CD4-positive, alpha-beta T cell treated with Interleukin-15 for 4 hours (primary cell): ENCODE measurements around the gene CARMIL1.
A peak's percentile ranks its signal among the peaks of the same experiment; 100 is the strongest.
"Not testable (repeated sequence)": the region's sequence is repeated elsewhere in the genome, so short reads cannot be mapped to it uniquely, and the experiment has no call there.

Experiments
- DNase-seq: peaks from one replicate; pipeline ENCODE4 v3.0.0-alpha.2; 2020; ENCODE audit warnings: low spot score

The CARMIL1 gene

DNA sequence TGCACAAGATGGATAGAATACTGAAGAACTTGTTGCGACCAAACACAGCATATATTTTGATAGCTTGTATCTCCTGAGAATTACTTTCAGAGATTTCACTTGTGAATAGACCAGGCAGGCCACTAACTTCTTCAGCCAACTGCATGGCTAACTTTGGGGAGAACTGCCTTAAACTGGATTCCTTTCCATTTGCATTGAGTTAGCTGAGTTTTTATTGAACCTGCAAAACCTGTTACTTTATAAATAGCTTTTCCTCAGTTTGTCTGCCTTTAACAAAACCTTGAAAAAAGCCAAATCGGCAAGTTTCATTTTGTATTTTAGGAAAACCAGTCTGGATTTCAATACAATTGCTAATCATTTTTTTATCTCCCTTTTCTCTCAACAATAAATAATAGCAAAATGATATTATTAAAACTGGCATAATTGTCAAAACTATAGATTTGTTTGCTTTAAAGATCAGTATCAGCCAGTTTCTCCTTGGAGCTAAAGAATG lies 300.3 kb downstream of the CARMIL1 start:
- DNase-seq = no peak

DNA sequence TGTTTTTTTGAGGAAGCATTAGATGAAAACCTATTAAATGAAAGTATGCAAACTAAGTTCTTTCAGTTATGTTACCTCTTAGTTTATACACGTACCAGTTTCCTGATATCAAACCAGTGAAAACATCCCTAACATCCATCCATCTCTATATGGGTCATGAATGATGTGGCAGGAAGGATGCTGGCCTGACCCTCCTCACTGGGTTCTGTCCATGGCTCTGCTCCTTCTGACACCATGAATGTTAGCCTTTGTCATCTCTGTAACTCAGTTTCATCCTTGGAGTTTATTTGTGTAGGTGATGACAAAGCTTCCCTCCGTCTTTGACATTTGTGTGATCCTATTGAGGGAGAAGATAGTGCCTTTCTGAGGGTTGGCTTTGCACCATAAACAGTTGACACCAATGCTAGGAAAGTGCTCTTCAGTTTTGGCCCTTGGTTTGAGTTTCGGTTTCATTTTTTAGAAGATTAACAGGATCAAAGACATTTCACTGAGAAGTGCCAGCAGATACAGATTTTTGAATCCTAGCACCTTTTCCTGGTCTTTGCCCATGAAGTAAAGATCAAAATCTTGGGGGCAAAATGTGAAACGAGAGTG lies 300.8 kb downstream of the CARMIL1 start:
- peak; percentile 4 for DNase-seq

DNA sequence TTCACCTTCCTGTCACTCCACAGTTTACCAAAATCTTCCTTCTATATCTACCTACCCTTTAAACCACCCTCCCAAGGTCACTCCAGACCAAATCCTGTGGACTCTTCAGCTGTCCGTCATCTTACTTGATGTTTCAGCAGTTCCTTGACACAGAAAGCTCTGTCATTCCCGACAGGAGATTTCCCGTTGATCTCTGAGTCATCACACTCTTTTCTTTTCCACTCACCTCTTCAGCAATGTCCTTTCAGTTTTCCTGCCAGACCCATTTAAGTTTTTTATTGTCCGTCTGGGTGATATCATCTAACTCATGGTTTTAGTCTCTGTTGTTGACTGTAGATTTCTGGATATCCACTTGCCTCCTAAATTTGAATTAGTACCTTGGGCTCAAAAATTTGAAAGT lies 302.9 kb downstream of the CARMIL1 start:
- DNase-seq = no peak

DNA sequence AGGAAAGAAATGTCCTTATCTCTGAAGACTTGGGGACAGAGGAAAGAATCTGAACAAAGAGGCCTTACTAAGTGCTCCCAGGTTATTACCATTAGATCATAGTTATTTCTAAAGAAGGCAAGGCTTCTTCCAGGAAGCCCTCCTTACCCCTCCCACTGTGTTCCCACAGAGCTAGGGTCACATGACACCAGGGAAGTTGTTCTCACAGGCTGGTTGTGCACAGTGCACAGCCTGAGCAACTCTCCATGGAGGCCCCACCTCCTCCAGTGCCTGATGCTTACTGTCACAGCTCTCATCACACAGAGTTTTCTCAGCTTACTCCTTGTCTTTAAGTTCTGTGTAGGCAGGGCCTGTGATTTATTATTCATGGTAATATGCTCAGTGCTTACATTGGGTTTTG lies 303.9 kb downstream of the CARMIL1 start:
- no peak for DNase-seq

DNA sequence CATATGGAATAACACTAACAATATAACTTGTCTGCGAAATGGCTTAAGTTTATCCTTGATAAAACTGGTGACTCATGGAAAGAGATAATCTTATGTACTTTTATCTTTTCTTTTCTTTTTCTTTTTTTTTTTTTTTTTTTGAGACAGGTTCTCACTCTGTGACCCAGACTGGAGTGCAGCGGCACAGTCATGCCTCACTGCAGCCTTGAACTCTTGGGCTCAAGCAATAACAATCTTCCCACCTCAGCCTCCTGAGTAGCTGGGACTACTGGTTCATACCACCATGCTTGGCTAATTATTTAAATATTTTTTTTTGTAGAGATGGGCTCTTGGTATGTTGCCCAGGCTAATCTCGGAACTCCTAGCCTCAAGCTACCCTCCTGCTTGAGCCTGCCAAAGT lies 304.7 kb downstream of the CARMIL1 start:
- no peak for DNase-seq

DNA sequence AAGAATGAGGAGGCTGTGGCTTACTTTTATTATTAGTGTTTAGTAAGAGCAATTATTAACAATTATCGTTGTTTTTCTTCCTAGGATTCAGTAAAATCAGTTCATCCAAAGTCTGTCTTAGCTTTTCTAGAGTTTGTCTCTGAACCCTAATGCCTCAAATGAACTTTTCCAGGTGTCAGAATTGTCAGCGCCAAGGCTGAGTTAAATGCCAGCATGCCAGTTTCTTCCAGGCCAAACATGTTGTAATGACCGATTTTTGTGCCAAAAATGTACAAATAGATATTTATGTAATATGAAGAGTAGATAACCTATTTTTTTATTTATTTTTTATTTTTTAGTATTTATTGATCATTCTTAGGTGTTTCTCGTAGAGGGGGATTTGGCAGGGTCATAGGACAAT lies 306.1 kb downstream of the CARMIL1 start:
- DNase-seq = no peak

DNA sequence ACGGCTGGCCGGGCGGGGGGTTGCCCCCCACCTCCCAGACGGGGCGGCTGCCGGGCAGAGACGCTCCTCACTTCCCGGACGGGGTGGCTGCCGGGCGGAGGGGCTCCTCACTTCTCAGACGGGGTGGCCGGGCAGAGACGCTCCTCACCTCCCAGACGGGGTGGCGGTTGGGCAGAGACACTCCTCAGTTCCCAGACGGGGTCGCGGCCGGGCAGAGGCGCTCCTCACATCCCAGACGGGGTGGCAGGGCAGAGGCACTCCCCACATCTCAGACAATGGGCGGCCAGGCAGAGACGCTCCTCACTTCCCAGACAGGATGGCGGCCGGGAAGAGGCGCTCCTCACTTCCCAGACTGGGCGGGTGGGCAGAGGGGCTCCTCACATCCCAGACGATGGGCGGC lies 306.9 kb downstream of the CARMIL1 start:
- DNase-seq = not testable (repeated sequence)

DNA sequence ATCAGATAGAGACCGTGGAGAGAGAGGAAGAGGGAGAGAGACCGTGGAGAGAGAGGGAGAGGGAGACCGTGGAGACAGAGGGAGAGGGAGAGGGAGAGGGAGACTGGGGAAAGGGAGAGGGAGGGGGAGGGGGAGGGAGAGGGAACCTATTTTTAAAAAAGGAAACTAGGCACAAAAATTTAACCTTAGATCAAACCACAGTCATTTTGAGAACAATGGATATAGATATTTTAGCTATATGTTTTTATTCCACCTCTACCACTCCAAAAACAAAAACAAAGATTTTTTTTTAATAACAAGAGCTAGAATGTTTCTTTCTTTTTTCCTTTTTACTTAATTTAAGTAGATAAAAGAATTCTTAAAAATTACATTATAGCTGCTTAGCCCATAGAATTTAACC lies 307.8 kb downstream of the CARMIL1 start:
- no peak for DNase-seq

DNA sequence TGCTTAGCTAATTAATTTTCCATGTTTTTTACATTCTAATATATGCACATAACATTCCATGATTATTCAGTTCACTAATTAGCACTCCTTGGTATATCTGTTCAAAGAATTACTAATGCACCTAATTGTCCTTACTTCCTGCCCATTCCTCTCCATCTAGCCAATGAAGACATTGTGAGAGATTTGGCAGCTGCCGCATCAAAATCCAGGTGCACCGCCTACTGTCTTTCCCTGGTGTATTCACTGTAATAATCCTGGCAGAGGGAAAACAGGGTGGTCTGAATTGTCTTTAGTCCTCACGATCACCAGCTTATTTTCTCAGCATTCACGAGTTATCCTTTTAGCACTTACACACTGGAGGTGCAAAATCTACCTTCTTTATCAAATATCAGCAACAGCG lies 311.8 kb downstream of the CARMIL1 start:
- no peak for DNase-seq

DNA sequence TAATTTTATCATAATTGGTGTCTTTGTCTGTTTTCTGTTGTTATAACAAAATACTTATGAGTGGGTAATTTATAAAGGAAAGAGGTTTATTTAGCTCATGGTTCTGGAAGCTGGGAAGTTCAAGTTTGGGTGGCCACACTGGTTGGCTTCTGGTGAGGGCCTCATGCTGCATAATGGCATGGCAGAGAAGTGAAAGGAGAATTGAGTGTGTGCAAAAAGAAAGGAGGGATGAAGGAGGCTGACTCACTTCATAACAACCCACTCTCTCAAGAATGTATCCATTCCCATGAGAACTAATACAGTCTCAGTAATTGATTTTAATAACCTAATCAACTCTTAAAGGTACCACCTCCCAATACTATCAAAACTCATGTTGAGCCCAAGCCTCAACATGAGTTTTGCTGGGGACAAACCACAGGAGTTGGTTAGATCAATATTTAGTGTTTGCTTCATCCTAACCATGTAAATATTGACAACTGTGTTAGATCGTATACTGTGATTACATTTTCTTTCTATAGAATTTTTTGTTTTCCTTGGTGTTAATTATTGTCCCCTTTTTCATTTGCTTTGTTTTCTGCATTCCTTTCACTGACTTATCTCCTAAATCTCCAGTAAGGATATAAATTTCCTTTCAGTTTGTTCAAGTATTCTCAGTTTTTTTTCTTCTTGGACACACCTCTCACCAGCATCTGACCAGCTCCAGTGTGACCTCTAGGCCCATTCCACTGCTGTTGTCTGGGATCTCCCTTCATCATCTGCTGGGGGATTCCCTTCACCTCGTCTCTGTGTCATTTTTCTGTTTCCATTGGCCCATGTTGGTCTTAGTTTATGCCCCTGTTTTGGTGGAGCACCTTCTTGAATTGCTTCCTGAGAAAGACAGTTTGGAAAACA lies 318.0 kb downstream of the CARMIL1 start:
- DNase-seq = no peak

DNA sequence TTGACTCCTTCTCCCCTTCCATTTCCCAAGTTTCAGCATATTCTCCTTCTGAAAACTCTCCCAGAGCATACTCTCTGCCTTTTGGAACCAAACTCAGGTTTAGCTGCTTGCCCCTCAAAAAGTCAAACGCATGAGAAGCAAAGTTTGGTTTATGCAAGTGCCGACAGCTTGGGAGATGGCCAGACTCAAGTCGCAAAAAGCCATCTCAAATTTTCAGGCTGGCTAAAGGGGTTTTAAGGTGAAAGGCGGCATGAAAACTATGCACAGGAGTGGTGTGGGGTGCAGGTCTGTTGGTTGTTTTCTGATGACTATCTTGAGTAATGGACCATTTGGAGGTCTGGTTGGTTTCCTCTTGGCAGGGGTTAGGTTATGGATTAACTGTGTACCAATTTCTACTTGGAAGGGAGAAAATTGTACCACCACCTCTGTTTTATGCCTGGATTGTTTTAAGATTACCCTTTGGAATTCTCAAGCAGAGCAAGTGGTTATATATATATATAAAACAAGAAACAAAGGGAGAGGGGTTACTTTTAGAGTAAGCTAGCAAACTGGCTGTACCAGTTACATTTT lies 320.4 kb downstream of the CARMIL1 start:
- DNase-seq = no peak

DNA sequence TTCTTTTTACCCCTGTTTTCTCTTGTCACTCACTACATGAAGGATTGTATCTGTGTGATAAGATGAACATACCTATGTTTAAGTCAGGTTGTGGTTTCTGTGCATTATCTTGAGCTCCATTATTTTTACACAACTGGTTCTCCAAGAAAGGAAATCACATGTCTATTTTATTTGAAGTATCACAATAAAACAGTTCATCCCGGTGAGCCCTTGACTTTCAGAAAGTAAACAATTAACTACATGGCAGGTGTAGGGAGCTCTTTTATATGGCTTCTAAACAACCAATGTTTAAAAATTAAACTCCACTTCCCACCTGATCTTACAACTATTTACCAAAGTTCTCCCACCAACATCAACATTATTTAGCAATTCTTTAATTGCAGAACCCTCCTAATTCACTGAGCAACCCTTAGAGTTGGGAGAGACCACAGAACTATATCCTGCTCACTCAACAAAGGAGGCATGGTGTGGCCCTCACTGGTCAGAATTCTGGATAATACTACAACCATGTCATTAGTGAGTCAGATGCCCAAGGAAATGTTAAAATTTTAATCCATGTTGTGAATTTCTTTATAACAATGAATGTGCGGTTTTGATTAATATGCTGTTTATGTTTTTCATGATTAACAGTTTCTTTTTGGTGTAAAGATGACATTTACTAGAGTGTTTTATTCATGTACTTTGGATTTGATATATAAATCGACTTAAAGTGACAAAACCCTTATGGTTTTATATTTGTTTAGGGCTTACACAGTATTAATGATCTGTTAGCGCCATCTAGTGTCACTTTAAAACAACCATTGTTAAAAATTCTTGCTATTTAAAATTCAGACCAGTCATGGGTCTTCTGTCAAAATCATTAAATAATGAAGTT lies 322.9 kb downstream of the CARMIL1 start:
- peak; percentile 28 for DNase-seq

DNA sequence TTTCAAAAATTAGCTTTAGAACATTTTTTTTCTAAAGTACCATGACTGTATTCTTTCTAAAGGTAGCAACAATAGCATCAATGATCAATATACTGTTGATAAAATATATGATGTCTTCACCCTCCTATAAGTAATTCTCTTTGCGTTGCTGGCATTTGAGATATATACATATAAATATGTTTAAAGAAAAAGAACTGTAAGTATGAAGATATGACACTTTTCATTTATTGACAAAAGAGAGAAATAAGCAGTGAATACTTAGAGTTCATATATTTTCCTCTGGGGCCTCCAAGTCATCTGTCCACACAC lies 323.5 kb downstream of the CARMIL1 start:
- DNase-seq = no peak

DNA sequence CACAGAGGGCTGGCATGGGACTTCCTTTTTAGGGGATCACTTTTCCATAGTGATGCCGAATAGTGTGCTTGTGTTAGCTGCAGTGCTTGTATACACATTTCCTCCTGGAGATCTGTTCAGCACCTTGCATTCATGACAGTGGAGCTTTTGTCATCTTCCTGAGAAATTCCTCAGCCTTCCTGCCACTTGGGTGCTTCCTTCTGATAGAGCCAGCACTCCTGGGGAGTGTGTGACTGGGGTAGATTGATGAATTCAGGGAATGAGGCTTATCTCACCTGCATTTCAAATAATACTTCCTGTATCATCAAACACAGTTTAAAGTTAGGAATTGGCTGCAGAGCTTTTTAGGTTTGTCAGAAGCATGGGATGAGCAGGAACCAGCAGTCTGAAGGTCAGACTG lies 324.1 kb downstream of the CARMIL1 start:
- DNase-seq = no peak

DNA sequence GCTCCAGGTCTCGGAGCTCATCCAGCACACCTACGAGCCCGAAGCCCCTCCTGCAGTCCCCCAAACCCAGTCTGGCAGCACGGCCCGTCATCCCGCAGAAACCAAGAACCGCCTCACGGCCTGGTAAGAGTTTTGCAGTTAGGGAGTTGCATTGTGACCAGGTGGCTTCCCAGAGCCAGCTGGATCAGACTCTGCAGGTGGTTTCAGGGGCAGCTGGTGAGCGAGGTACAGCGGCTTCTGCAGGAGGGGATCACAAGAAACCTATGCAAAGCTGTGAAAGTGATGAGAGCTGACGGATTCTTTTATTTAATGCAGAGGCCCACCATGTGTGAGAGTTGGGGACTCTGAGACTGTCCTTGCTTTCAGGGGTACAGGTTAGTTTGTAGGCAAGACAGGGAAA lies 327.0 kb downstream of the CARMIL1 start:
- no peak for DNase-seq

DNA sequence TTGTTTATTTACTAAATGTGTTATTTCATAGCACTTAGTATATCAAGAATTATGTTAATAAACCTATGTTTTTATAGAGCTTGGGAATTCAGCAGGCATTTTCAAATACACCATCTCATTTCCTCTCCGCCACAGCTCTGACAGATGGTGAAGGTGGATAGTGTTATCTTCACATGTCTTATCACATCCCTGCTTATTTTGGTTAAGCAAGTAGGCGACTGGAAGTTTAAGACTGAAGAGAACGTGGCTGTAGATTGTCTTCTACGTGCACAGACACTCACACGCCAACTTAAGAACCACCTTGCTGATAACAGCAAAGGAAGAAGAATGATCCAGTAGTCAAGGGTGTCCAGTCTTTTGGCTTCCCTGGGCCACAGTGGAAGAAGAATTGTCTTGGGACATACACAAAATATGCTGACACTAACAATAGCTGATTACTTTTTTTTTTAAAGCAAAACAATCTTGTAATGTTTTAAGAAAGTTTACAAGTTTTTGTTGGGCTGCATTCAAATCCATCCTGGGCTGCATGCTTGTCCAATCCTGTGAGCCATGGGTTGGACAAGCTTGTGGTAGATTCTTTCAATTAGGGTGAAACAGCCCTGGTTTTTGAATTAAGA lies 329.5 kb downstream of the CARMIL1 start:
- no peak for DNase-seq

DNA sequence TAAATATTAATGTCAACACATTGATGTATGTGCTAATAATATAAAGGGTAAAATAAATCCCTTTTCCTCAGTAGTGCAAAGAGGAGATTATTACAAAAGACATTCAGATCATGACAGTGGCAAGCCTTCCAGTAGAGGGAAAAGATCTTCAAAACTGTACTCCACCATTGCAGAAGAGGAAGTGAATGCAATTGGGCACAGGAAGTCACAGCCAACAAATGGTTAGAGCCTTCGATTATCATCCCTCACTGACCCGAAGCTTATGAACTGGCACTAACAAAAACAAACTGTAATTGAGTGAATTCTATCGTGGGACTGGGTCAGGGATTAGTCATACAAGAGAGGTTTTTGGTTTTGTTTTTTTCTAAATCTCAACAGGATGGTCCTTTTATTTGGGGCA lies 333.5 kb downstream of the CARMIL1 start:
- DNase-seq = no peak

DNA sequence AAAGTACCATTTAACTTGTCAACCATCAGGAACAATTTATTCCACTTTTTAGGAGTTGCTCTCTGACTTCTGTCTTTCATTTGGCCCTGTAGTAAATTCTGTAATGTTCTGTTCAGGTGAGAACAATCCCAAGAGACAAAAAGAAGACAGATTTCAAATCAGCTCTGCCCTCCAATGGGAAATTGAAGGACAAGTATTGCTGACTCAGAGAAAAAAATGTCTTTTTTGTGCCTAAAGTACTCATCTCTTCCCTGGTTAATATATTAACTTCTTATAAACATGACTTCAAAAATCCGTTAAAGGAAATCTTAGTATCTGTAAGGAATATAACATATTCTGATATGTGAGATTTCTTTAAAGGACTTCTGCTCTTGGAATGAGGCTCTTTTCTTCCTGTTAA lies 334.2 kb downstream of the CARMIL1 start:
- no peak for DNase-seq

DNA sequence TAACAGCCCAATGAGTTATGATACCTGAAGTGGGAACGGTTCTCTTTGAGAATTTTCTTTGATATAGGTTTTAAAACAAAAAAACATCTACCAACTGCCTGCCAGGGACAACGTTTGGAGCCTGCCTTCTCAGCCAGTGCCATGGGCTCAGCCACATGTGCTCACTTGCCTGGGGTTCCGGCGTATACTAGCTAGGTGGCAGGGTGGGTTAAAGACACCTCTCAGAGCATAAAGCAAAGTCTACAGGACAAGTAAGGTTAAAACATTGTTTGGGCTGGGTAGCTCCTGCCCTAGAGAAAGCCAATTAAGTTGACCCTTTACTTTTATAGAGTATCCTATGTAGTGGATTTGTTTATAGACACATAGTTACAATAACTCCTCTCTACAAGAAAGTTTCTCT lies 334.9 kb downstream of the CARMIL1 start:
- no peak for DNase-seq

DNA sequence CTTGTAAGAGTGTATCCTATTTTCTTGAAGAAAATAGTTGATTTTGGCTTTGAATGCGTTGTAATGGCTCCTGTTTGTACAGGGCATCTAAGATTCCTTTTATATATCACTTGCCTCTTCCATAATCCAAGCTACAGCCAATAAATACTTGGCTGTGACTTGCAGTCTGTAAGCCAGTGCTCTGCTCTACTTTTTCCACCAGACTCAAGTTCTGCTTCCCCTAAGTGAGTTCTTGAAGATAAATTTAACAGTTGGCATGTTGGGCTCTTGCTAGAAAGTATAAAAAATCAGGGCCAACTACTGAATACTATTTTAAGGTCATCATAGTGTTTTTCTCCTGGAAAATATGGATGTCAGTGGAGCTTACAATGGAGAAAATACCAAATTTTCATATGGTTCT lies 336.3 kb downstream of the CARMIL1 start:
- no peak for DNase-seq

DNA sequence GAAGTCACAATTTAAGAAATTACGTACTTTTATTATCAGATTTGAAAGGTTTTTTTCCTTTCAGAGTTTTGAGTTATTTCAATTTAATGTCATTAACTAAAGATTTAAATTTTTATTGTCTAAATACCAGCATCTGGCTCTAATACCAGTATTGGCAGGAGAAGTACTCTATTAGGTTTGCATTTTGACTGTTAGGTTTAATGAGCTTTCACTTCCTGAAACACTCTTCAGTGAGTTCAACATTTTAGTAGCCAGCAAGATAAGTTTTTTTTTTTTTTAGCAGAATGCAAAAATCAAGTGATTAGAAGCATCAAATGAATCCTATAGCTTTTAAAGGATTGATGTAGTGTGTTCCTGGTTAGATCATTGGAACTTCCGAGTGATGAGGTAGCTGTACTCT lies 338.8 kb downstream of the CARMIL1 start:
- DNase-seq = no peak

DNA sequence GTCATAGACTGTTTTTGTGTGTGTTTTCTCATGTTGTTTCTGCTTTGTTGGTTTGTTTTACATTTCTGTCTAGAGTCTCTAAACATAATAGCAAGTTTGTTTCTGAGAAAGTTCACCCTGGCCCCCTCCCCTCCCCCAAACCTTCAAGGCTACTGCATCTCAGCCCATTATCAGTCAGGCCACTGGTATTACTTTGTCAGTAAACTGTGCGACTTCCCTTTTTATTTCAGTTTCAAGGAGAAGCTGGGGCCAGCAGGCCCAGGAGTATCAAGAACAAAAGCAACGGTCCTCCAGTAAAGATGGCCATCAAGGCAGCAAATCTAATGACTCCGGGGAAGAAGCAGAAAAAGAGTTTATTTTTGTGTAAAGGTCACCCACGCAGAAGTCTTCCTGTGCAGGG lies 340.0 kb downstream of the CARMIL1 start:
- no peak for DNase-seq
